ENCODE results near the gene EWSR1.

DNA sequence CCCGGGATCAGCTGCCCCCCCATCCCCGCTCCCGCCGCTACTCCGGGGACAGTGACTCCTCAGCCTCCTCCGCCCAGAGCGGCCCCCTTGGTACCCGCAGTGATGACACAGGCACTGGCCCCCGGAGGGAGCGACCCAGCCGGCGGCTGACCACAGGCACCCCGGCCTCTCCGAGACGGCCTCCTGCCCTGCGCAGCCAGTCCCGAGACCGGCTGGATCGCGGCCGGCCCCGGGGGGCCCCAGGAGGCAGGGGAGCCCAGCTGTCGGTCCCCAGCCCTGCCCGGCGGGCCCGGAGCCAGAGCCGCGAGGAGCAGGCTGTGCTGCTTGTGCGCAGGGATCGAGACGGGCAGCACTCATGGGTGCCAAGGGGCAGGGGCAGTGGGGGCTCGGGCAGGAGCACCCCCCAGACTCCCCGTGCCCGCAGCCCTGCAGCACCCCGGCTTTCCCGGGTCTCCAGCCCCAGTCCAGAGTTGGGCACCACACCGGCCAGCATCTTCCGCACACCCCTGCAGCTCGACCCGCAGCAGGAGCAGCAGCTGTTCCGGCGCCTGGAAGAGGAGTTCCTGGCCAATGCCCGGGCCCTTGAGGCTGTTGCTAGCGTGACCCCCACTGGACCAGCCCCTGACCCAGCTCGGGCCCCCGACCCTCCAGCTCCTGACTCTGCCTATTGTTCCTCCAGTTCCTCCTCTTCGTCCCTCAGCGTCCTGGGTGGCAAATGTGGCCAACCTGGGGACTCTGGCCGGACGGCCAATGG is 43.6 kb downstream of the EWSR1 start:
- TF ChIP-seq CTCF (IDR thresholded peaks at IDR 0.05; ENCODE audit: borderline replicate concordance, extremely low read depth, low read length, poor library complexity, severe bottlenecking), result no peak
- no peak for TF ChIP-seq EZH2 (IDR thresholded peaks at IDR 0.05; ENCODE audit: borderline replicate concordance, low read depth, low read length, severe bottlenecking)

Measured in DND-41 (cell line).